Measurements from ENCODE around the gene SFT2D2.

Gene SFT2D2

DNA sequence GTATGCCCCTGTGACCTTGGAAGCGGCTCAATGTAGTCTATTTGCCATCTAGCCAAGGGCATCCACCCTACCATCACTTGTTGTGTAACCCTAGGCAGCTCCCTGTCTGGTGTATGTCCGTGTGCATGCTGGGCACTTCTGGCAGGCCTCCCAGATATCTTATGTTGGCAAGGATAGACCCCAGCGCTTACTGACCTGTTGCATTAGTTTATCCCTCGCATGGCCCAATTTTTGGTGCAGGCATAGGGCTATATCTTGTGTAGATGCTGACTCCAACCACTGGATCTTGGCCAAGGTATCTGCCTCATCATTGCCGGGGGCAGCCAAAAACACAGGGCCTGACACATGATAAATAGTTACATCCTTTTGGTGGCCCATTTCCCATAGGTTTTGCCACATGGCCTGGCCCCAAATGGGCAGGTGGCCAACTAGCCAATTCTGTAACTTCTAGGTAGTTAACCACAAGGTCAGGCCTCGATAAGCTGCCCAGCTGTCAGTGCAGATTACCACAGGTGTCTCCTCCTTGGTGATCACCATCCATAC is 40.9 kb downstream of the SFT2D2 start:
- no peak for DNase-seq (ENCODE audit: low read depth)

DNA sequence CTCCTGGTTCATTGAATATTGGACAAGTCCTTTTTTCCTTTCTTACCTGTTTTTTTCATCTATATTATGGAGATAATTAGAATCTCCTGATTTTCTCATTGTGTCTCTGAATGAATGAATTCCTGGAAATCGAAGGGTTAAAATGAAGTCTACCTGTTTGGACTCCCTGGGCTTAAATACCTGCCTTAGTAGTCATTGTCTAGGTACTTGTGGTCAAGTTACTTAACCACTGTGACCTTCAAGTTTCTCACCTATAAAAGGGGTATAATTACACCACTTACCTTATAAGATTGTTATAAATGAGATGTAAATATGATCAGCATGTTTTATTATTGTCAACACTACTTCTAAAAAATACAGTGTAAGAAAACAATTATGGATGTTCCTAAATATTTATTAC is 45.8 kb downstream of the SFT2D2 start:
- no peak for DNase-seq (ENCODE audit: low read depth)

GRCh38 chr1:168273575-168273974 is 47.8 kb downstream of the SFT2D2 start:
- DNase-seq (ENCODE audit: low read depth) = no peak

GRCh38 chr1:168279253-168279652 is 53.4 kb downstream of the SFT2D2 start:
- DNase-seq (ENCODE audit: low read depth) = no peak

DNA sequence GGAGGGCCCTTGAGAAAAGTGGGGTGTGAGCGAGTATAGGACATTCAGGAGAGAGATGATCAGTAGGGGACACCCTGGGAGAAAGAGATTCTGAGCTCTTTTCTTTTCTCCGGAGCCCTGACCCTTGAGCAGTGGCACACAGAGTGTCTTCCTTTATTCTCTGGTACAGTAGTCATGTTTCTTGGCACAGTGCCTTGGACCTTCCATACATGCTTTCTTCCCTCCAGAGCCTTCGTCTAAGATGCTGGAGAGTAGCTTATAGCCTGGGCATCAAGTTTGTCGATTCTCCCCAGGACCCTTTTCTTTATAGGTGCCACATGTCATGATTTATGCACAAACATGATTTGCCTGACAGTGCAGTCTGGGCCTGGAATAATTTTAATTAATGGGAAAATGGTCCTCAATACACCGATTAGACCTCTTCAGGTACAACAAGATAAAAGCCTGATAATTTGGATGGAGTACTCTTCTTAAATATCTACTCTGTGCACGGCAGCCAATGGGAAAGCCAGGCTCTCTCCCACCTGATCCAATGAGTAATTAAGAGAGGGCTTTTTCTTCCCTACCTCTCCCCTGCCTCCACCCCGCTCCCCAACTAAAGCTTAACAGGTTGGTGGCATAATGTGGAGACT is 54.6 kb downstream of the SFT2D2 start, which contains the start of gene TBX19:
TSS of gene TBX19 (plus strand) at position 582 of the 632 bp plus-strand sequence. CDS start 214 bp downstream, outside the sequence.
- no peak for DNase-seq (ENCODE audit: low read depth)

GRCh38 chr1:168281603-168282325 is 56.0 kb downstream of the SFT2D2 start:
- no peak for DNase-seq (ENCODE audit: low read depth)

GRCh38 chr1:168285521-168285790 is 59.7 kb downstream of the SFT2D2 start:
- no peak for DNase-seq (ENCODE audit: low read depth)

DNA sequence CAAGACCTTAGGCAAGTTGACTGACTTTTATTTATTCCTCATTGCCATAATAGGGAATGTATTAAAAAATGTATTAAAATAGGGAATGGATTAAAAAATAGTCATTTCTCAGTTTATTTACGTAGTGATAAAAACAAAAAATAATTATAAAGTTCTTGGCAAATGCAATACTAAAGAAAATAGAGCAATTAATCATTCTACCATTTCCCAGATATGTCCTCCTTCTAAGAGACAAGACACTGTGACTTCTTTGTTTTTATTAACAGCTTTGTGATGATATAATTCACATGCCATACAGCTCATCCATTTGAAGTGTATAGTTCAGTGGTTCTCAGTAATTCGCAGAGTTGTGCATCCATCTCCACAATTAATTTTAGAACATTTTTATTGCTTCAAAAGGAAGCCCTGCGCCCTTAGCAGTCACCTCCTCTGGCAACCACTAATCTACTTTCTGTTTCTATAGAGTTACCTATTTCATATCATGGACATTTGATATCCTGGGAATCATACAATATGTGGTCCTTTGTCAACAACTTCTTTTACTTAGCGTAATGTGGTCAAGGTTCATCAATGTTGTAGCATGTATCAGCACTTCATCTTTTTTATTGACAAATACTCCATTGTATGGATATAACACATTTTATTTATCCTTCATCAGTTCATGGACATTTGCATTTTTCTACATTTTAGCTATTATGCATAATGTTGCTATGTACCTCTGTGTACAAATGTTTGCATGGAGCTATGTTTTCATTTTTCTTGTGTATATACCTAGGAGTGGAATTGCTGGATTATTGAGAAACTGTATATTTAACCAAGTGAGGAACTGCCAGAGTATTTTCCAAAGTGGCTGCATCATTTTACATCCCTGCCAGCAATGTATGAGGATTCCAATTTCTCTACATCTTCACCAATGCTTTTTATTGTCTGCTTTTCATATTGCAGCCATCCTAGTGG is 60.4 kb downstream of the SFT2D2 start:
- DNase-seq (ENCODE audit: low read depth) = no peak

GRCh38 chr1:168287237-168287664 is 61.4 kb downstream of the SFT2D2 start:
- no peak for DNase-seq (ENCODE audit: low read depth)

DNA sequence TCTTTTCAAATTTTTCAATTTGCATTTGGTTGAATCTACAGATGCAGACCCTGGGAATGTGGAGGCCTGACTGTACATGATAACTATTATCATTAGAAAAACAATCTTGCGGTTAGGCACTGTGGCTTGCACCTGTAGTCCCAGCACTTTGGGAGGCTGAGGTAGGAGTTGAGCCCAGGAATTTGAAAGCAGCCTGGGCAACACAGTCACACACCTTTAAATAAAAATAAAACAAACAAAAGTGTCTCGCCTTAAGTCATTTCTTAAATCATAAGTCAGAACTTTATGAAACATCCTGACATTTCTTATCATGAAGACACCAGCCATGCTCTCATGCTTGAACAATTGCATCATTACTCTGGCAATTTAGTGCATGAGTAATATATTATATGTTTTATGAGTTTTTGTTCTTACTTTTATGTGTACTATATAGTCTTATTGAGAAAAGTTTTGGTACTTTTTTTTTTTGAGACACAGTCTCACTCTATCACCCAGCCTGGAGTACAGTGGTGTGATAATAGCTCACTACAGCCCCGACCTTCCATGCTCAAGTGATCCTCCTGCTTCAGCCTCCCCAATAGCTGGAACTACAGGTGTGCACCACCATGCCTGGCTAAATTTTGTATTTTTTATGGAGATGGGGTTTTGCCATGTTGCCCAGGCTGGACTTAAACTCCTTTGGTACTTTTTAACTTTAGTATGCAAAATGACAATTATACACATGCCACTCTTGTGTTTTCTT is 62.7 kb downstream of the SFT2D2 start:
- DNase-seq (ENCODE audit: low read depth) = no peak

DNA sequence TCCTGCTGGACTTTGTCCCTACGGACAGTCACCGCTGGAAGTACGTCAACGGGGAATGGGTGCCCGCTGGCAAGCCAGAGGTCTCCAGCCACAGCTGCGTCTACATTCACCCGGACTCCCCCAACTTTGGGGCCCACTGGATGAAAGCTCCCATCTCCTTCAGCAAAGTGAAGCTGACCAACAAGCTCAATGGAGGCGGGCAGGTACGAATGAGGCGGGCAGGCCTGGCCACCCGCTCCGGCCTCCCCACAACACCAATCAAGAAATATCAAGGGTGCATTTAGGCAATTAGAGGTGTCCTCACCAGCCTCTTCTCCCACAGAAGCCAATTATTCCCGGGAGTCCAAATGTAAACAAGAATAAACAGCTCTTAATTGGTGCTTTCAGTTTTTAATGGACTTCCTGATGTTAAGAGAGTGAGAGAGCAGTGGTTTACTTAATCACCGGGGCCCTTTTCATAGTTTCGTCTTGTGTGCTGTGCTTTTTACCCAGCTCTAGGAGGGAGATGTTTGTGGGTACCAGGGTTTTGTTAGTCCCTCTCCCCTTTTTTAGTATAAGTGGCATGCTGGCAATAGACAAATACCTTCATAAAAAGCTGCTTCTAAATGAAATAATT is 65.5 kb downstream of the SFT2D2 start:
- DNase-seq (ENCODE audit: low read depth) = no peak

DNA sequence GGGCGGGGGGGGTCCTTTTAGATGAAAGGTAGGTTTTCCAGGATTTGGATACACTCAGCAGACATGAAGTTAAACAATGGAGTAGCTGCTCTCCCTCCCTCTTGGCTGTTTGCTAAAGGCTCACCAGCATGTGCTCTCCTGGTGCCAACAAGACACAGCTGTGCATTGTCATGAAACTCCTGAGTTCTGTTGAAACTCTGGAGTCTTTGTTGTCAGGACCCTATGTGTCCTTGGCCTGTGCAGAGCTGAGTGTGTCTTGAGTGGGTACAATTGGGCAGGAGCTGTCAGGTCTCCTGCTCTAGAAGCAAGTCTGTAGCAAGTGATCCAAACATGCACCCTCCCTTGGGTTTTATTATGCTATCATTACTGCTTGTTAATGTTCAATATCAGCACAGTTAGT is 67.6 kb downstream of the SFT2D2 start:
- no peak for DNase-seq (ENCODE audit: low read depth)

- no peak for DNase-seq (ENCODE audit: low read depth)
Measured at GRCh38 chr1:168295411-168296114, 69.8 kb downstream of the SFT2D2 start.

DNA sequence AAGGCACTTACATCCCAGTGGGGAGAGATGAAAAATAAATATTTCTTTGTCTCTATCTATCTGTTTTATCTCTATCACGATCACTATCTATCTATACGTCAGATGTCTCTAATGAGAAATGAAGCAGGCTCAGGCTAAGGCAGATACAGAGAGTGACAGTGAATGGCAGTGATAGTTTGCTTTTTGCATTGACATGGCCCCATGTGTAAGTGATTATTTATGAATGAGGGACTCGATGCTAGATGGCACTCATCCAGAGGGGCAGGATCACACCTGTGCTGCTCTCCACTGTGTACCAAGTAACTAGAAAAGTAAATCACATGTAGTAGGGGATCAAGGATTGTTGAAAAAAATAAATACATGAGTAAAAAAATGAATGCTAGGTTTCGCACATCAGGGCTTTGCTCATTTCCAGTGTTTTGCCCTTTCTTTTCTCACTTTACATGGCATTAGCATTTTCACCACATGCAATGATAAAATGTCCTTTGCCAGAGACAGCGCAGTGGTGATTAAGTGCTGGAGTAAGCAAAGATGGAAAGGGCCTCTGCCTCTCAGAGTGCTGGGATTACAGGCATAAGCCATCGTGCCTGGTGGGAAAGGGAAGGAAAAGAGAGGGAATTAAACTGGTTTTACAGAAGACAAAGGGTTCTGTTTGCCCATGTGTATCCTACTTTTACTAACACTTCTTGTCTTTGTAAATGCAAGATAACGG is 71.4 kb downstream of the SFT2D2 start:
- DNase-seq (ENCODE audit: low read depth) = no peak

GRCh38 chr1:168298446-168298845 is 72.6 kb downstream of the SFT2D2 start:
- DNase-seq (ENCODE audit: low read depth) = no peak

DNA sequence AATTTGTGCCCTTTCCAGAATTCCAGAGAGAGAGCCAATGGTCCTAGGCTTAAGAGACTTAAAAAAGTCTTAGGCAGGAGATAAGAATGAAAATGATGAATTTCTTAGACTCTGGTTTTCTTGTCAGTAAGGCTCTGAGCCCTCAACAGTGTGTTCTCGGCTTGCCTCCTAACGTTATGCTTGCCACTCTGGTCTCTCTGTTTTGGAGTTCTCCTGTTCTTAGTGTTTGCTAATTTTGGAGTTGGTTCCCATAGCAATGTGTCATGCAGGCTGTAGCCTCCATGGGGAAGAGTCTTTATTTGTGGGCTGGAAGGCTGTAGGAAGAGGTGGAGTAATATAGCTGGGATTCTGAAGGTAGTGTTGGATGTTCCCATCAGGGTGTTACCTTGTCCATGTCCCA is 74.8 kb downstream of the SFT2D2 start:
- no peak for DNase-seq (ENCODE audit: low read depth)

DNA sequence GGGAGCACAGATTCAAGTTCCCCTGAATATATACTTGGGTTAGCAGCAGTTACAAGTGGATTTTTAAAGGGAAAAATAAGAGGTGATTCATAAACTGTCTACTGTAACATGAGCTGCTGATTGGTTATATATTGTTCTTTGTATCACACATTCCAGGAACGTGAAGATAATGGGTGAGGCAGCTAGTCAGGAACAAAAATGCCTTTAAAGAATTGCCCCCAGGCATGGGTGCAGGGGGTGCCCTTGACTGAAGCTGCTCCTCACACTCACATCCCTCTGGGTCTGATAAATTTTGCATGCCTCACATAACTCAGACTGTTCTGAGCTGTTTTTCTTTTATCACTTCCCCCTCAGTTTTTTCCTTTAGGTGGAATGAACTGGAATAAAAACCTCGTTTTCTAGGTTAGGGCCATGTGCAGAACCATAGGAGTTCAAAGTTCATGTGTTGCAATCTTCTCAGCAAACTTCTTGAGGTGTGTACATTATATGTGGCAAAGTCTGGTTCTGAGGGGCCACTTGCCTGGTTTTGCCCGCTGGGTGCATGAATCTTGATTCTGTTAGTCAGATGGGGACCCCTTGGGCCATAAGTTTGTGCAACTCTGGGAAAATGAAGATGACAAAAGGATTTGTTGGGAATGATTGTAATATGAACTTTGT is 76.0 kb downstream of the SFT2D2 start:
- peak; percentile 39 for DNase-seq (ENCODE audit: low read depth)

All from GM04504 (cell line).